ENCODE results near the gene PERM1. TPM values are rescaled to one million over a fixed set of nuclear protein-coding genes. Genes with fewer than 3 reads are reported as not detected.

The PERM1 gene
- total RNA-seq, 1 donor from 2014 or later = not detected

DNA sequence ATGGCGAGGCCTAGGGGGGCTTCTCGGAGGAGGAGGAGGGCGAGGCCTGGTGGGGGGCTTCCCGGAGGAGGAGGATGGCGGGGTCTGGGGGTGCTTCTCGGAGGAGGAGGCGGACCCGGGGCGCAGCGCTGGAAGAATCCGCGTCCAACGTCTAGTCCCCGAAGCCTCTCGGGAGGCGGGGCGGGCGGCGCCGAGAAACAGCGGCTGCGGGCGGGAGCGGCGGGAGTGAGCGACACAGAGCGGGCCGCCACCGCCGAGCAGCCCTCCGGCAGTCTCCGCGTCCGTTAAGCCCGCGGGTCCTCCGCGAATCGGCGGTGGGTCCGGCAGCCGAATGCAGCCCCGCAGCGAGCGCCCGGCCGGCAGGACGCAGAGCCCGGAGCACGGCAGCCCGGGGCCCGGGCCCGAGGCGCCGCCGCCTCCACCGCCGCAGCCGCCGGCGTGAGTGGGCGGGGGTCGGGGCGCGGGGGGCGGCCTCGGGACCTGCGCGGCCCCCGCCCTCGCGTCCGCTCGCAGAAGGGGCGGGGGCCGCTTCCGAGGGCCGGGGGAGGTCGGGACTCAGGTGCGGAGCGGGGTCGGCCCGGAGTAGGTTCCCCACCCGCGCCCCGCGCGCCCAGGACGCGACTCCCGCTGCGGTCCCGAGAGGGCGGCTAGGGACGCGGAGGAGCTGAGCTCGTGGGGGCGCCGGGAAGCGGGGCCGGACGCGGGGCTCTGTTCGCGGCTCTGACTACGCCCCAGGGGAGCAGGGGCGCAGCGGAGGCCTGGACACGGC is 21.3 kb downstream of the PERM1 start, which contains the start of gene KLHL17:
KLHL17 (plus strand) TSS at position 222 of the 769 bp plus-strand sequence; CDS start at position 332, 110 bp downstream.
- H3K27me3 Mint-ChIP-seq (ENCODE audit: unreplicated experiment) = no peaks in the 10 kb centered on the region
- TF ChIP-seq, protein P1, sequence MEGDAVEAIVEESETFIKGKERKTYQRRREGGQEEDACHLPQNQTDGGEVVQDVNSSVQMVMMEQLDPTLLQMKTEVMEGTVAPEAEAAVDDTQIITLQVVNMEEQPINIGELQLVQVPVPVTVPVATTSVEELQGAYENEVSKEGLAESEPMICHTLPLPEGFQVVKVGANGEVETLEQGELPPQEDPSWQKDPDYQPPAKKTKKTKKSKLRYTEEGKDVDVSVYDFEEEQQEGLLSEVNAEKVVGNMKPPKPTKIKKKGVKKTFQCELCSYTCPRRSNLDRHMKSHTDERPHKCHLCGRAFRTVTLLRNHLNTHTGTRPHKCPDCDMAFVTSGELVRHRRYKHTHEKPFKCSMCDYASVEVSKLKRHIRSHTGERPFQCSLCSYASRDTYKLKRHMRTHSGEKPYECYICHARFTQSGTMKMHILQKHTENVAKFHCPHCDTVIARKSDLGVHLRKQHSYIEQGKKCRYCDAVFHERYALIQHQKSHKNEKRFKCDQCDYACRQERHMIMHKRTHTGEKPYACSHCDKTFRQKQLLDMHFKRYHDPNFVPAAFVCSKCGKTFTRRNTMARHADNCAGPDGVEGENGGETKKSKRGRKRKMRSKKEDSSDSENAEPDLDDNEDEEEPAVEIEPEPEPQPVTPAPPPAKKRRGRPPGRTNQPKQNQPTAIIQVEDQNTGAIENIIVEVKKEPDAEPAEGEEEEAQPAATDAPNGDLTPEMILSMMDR (IDR thresholded peaks at IDR 0.05) = no peak
- peaks cover 13% of the 10 kb centered on the region for H3K4me1 Mint-ChIP-seq (ENCODE audit: unreplicated experiment)
- DNase-seq (ENCODE audit: extremely low spot score, unreplicated experiment) = peak; percentile 90
- H3K9me3 Mint-ChIP-seq (ENCODE audit: unreplicated experiment) = no peaks in the 10 kb centered on the region
- H3K4me3 Mint-ChIP-seq (ENCODE audit: unreplicated experiment) = peak within 1 kb of the TSS; percentile 73
- peak within 1 kb of the TSS; percentile 62 for H3K27ac Mint-ChIP-seq (ENCODE audit: unreplicated experiment)
- peaks cover 4% of the 10 kb centered on the region for H3K36me3 Mint-ChIP-seq (ENCODE audit: unreplicated experiment)

DNA sequence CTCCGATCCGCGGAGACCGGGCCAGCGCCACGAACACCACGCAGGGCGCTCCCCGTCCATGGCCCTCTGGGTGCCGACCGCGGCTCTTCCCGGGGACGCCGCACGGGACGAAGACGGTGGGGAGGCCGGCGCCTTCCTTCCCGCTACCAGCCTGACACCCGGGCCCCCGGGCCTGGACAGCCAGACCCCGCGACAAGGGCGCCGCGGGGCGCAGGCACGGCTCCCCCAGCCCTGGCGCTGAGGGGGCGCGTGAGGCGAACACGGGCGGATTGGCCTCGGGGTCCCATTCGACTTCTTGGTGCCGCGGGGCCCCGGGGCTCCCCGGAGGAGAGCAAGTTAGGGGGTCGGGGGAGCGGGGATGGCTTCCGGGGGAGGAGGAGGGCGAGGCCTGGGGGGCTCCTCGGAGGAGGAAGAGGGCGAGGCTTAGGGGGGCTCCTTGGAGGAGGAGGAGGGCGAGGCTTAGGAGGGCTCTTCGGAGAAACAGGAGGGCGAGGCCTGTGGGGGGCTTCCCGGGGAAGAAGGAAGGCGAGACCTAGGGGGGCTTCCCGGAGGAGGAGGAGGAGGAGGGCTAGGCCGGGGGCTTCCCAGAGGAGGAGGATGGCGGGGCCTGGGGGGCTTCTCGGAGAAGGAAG is 22.0 kb downstream of the PERM1 start:
- Mint-ChIP-seq H3K9me3 (ENCODE audit: unreplicated experiment) (no peaks in the 10 kb centered on the region), H3K27me3 (ENCODE audit: unreplicated experiment) (no peaks in the 10 kb centered on the region), H3K4me3 (ENCODE audit: unreplicated experiment) (peak overlapping the region; percentile 73), H3K4me1 (ENCODE audit: unreplicated experiment) (peaks cover 13% of the 10 kb centered on the region), H3K36me3 (ENCODE audit: unreplicated experiment) (peaks cover 10% of the 10 kb centered on the region), H3K27ac (ENCODE audit: unreplicated experiment) (peak overlapping the region; percentile 62)
- TF ChIP-seq, protein P1 (IDR thresholded peaks at IDR 0.05) = no peak
- DNase-seq (ENCODE audit: extremely low spot score, unreplicated experiment) = no peak

DNA sequence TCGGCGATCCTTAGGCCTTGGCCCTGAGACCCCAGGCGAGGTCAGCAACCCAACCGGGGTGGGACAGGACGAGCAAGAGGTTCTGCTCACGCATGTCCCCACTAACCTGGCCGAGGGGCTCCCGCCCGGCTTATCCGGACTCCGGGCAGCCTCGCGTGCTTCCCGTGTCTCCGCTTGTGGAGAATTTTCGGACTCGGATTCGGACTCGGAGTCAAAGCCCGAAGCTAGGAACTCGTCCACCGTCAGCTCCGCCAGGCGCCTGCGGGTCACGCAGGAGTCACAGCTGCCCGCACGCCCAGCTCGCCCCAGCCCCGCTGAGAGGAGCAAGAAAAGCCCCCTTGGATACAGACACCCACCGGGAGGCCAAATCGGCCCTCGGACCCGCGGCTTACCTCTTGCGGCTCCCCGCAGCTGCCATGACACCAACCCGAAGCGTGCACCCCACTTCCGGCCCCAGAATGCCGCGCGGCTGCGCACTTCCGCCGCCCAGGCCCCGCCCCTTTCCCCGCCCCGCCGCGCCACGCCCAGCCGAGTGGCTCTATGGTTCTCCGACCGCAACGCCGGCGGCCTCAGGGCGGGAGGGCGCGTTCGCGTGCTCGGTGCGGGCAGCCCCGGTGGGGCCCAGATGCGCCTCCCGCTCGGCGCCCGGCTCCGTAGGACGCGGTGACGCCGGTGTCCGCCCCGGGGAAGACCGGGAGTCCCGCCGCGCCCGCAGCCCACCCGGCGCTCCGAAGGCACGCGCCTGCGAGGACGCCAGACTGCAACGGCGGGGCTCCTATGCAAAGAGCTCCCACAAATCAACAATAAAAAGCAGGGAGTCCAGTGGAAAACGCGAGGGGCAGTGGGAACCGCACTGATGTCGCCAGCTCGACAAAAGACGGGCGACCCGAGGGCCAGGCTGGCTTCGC is 22.8 kb downstream of the PERM1 start, which contains the start of gene NOC2L:
NOC2L (minus strand) TSS at position 434 of the 908 bp plus-strand sequence; CDS start at position 418, 16 bp downstream.
- peaks cover 16% of the 10 kb centered on the region for H3K36me3 Mint-ChIP-seq (ENCODE audit: unreplicated experiment)
- DNase-seq (ENCODE audit: extremely low spot score, unreplicated experiment) = peak; percentile 98
- peaks cover 13% of the 10 kb centered on the region for H3K4me1 Mint-ChIP-seq (ENCODE audit: unreplicated experiment)
- TF ChIP-seq, protein P1 (IDR thresholded peaks at IDR 0.05) = no peak
- peak within 1 kb of the TSS; percentile 62 for H3K27ac Mint-ChIP-seq (ENCODE audit: unreplicated experiment)
- H3K27me3 Mint-ChIP-seq (ENCODE audit: unreplicated experiment) = no peaks in the 10 kb centered on the region
- H3K9me3 Mint-ChIP-seq (ENCODE audit: unreplicated experiment) = no peaks in the 10 kb centered on the region
- peak within 1 kb of the TSS; percentile 89 for H3K4me3 Mint-ChIP-seq (ENCODE audit: unreplicated experiment)

DNA sequence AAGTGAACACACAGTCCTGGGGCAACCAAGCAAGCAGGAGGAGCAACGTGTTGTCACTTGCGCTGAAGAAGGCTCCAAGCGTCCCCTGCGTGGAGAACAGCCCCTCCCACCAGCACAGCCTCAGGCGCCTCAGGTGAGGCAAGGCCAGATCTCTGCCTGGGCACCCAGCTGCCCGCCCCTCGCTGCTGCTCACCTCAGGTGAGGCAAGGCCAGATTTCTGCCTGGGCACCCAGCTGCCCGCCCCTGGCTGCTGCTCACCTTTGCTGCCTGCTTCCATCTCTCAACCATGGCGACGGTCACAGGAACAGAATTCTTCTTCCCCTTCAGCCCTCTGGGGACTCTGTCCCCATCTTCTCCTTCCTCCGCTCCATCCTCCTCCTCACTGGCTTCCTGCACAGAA is 25.3 kb downstream of the PERM1 start:
- no peaks in the 10 kb centered on the region for H3K27me3 Mint-ChIP-seq (ENCODE audit: unreplicated experiment)
- H3K4me1 Mint-ChIP-seq (ENCODE audit: unreplicated experiment) = peaks cover 13% of the 10 kb centered on the region
- no peaks in the 10 kb centered on the region for H3K9me3 Mint-ChIP-seq (ENCODE audit: unreplicated experiment)
- H3K36me3 Mint-ChIP-seq (ENCODE audit: unreplicated experiment) = peaks cover 20% of the 10 kb centered on the region
- no peak overlapping the region for H3K27ac Mint-ChIP-seq (ENCODE audit: unreplicated experiment)
- TF ChIP-seq, protein P1 (IDR thresholded peaks at IDR 0.05) = no peak
- DNase-seq (ENCODE audit: extremely low spot score, unreplicated experiment) = no peak
- H3K4me3 Mint-ChIP-seq (ENCODE audit: unreplicated experiment) = no peak overlapping the region
